ENCODE data around the gene SMAD2. TPM values are rescaled to one million over a fixed set of nuclear protein-coding genes. Genes with fewer than 3 reads are reported as not detected.

SMAD2 gene
- total and polyA plus RNA-seq, 4 experiments from 2014 or later = 88.5 to 131 (median 109) TPM

- POLR2A ChIA-PET (ENCODE audit: partially characterized antibody) = no interaction called here
- CTCF ChIA-PET (ENCODE audit: partially characterized antibody) = interaction anchor here (1.5 kb wide), 1 partner anchor 19 kb away, joined by 4 read pairs; no protein-coding TSS in a partner anchor
- H3K36me3 ChIP-seq (ENCODE audit: insufficient read depth, low read length) = no peaks in the 10 kb centered on the region
- Mint-ChIP-seq H3K36me3 (no peaks in the 10 kb centered on the region), H3K4me3 (no peak overlapping the region), H3K27ac (no peak overlapping the region), H3K4me1 (no peaks in the 10 kb centered on the region), H3K27me3 (peaks cover 10 to 22% of the 10 kb centered on the region in 2 donors), H3K9me3 (peaks cover 0 to 6% (median 2%) of the 10 kb centered on the region in 8 donors)
- intact Hi-C loops (cut with micrococcal nuclease) = no loop called here
- no peaks in the 10 kb centered on the region for H3K9me3 ChIP-seq (ENCODE audit: control insufficient read depth in 1 of 2, low read length in 2 of 2)
- DNase-seq = no peak
- H3K4me1 ChIP-seq (ENCODE audit: insufficient read depth, low read length) = no peaks in the 10 kb centered on the region
- no peak overlapping the region for H3K4me3 ChIP-seq (ENCODE audit: low read length in 2 of 2)
- no peak overlapping the region for H3K27ac ChIP-seq (ENCODE audit: low read depth, low read length)
- no peaks in the 10 kb centered on the region for H3K27me3 ChIP-seq (ENCODE audit: insufficient read depth, low read length)
Observed at GRCh38 chr18:47791461-47791985, 138.9 kb downstream of the SMAD2 start.

DNA sequence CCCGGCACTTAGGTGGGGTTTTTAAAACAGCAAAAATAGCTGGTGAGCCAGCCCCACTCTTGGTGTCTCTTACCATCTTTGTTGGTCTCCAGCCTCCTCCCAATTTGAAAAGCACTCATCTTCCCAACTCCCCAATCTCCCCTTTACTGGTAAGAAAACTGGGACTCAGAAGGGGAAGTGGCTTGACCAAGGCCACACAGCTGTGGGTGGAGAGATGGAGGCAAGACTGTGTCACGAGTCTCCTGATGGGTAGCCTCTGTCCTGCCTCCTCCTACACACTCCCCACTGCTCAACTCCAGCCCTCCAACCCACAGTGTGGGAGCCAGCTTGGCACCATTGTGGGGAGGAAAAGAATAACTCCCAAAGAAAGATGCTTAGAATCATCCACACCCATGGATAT lies 140.4 kb downstream of the SMAD2 start:
- POLR2A ChIA-PET (ENCODE audit: partially characterized antibody) = no interaction called here
- Mint-ChIP-seq H3K4me1 (no peaks in the 10 kb centered on the region), H3K9me3 (peaks cover 0 to 20% (median 12%) of the 10 kb centered on the region in 8 donors), H3K27ac (no peak overlapping the region), H3K4me3 (no peak overlapping the region), H3K36me3 (no peaks in the 10 kb centered on the region), H3K27me3 (peaks cover 10 to 24% of the 10 kb centered on the region in 2 donors)
- Histone ChIP-seq H3K27me3 (ENCODE audit: insufficient read depth, low read length) (no peaks in the 10 kb centered on the region), H3K4me1 (ENCODE audit: insufficient read depth, low read length) (no peaks in the 10 kb centered on the region), H3K36me3 (ENCODE audit: insufficient read depth, low read length) (no peaks in the 10 kb centered on the region), H3K9me3 (ENCODE audit: control insufficient read depth in 1 of 2, low read length in 2 of 2) (peaks cover 0 to under 1% of the 10 kb centered on the region in 2 donors), H3K27ac (ENCODE audit: low read depth, low read length) (no peak overlapping the region), H3K4me3 (ENCODE audit: low read length in 2 of 2) (no peak overlapping the region)
- intact Hi-C loops (cut with micrococcal nuclease) = no loop called here
- DNase-seq = no peak
- CTCF ChIA-PET (ENCODE audit: partially characterized antibody) = no interaction called here

GRCh38 chr18:47788621-47789020 lies 141.8 kb downstream of the SMAD2 start:
- Mint-ChIP-seq H3K36me3 (peaks cover 1 to 8% of the 10 kb centered on the region in 2 donors), H3K4me3 (no peak overlapping the region), H3K4me1 (no peaks in the 10 kb centered on the region), H3K27ac (no peak overlapping the region), H3K9me3 (peaks cover 0 to 34% (median 26%) of the 10 kb centered on the region in 8 donors), H3K27me3 (peaks cover 12 to 20% of the 10 kb centered on the region in 2 donors)
- no peak for DNase-seq
- ChIA-PET POLR2A (ENCODE audit: partially characterized antibody) (no interaction called here), CTCF (ENCODE audit: partially characterized antibody) (no interaction called here)
- no peaks in the 10 kb centered on the region for H3K27me3 ChIP-seq (ENCODE audit: insufficient read depth, low read length)
- H3K36me3 ChIP-seq (ENCODE audit: insufficient read depth, low read length) = no peaks in the 10 kb centered on the region
- H3K27ac ChIP-seq (ENCODE audit: low read depth, low read length) = no peak overlapping the region
- no peaks in the 10 kb centered on the region for H3K4me1 ChIP-seq (ENCODE audit: insufficient read depth, low read length)
- intact Hi-C loops (cut with micrococcal nuclease) = no loop called here
- H3K4me3 ChIP-seq (ENCODE audit: low read length in 2 of 2) = no peak overlapping the region
- H3K9me3 ChIP-seq (ENCODE audit: control insufficient read depth in 1 of 2, low read length in 2 of 2) = peaks cover 0 to 6% of the 10 kb centered on the region in 2 donors

- peaks cover 2 to 40% (median 30%) of the 10 kb centered on the region in 8 donors for H3K9me3 Mint-ChIP-seq
- Histone ChIP-seq H3K9me3 (ENCODE audit: control insufficient read depth in 1 of 2, low read length in 2 of 2) (peaks cover 0 to 6% of the 10 kb centered on the region in 2 donors), H3K36me3 (ENCODE audit: insufficient read depth, low read length) (no peaks in the 10 kb centered on the region), H3K27me3 (ENCODE audit: insufficient read depth, low read length) (no peaks in the 10 kb centered on the region), H3K4me3 (ENCODE audit: low read length in 2 of 2) (no peak overlapping the region), H3K4me1 (ENCODE audit: insufficient read depth, low read length) (no peaks in the 10 kb centered on the region), H3K27ac (ENCODE audit: low read depth, low read length) (no peak overlapping the region)
- intact Hi-C loops (cut with micrococcal nuclease) = no loop called here
- peaks cover 1 to 8% of the 10 kb centered on the region in 2 donors for H3K36me3 Mint-ChIP-seq
- POLR2A ChIA-PET (ENCODE audit: partially characterized antibody) = no interaction called here
- no peak overlapping the region for H3K4me3 Mint-ChIP-seq
- DNase-seq = no peak
- CTCF ChIA-PET (ENCODE audit: partially characterized antibody) = interaction anchor here (0.9 to 1.8 kb wide), 3 partner anchors 9 to 26 kb away, joined by 3 to 4 read pairs (median 3); no protein-coding TSS in a partner anchor
- H3K27ac Mint-ChIP-seq = no peak overlapping the region
- no peaks in the 10 kb centered on the region for H3K4me1 Mint-ChIP-seq
- H3K27me3 Mint-ChIP-seq = peaks cover 5 to 9% of the 10 kb centered on the region in 2 donors
Observed at GRCh38 chr18:47781561-47781960, 148.9 kb downstream of the SMAD2 start.

GRCh38 chr18:47780011-47780725 lies 150.3 kb downstream of the SMAD2 start:
- POLR2A ChIA-PET (ENCODE audit: partially characterized antibody) = no interaction called here
- Histone ChIP-seq H3K4me1 (ENCODE audit: insufficient read depth, low read length) (no peaks in the 10 kb centered on the region), H3K9me3 (ENCODE audit: control insufficient read depth in 1 of 2, low read length in 2 of 2) (peaks cover 0 to 6% of the 10 kb centered on the region in 2 donors), H3K27me3 (ENCODE audit: insufficient read depth, low read length) (no peaks in the 10 kb centered on the region), H3K4me3 (ENCODE audit: low read length in 2 of 2) (no peak overlapping the region), H3K36me3 (ENCODE audit: insufficient read depth, low read length) (no peaks in the 10 kb centered on the region), H3K27ac (ENCODE audit: low read depth, low read length) (no peak overlapping the region)
- intact Hi-C loops (cut with micrococcal nuclease) = no loop called here
- Mint-ChIP-seq H3K36me3 (peaks cover 1 to 8% of the 10 kb centered on the region in 2 donors), H3K4me3 (no peak overlapping the region), H3K27me3 (peaks cover 6 to 14% of the 10 kb centered on the region in 2 donors), H3K27ac (no peak overlapping the region), H3K9me3 (peaks cover 2 to 28% (median 22%) of the 10 kb centered on the region in 8 donors), H3K4me1 (no peaks in the 10 kb centered on the region)
- CTCF ChIA-PET (ENCODE audit: partially characterized antibody) = interaction anchor here (1.4 kb wide), 1 partner anchor 25 kb away, joined by 3 read pairs; no protein-coding TSS in a partner anchor
- DNase-seq = no peak

- H3K4me1 ChIP-seq (ENCODE audit: insufficient read depth, low read length) = no peaks in the 10 kb centered on the region
- Mint-ChIP-seq H3K36me3 (peaks cover 0 to 5% of the 10 kb centered on the region in 2 donors), H3K4me3 (no peak overlapping the region), H3K4me1 (no peaks in the 10 kb centered on the region), H3K9me3 (peaks cover 2 to 20% (median 15%) of the 10 kb centered on the region in 8 donors), H3K27ac (no peak overlapping the region), H3K27me3 (peaks cover 6 to 16% of the 10 kb centered on the region in 2 donors)
- no peak for DNase-seq
- H3K27me3 ChIP-seq (ENCODE audit: insufficient read depth, low read length) = no peaks in the 10 kb centered on the region
- peaks cover 0 to 3% of the 10 kb centered on the region in 2 donors for H3K9me3 ChIP-seq (ENCODE audit: control insufficient read depth in 1 of 2, low read length in 2 of 2)
- no peak overlapping the region for H3K4me3 ChIP-seq (ENCODE audit: low read length in 2 of 2)
- ChIA-PET CTCF (ENCODE audit: partially characterized antibody) (no interaction called here), POLR2A (ENCODE audit: partially characterized antibody) (no interaction called here)
- H3K27ac ChIP-seq (ENCODE audit: low read depth, low read length) = no peak overlapping the region
- intact Hi-C loops (cut with micrococcal nuclease) = no loop called here
- H3K36me3 ChIP-seq (ENCODE audit: insufficient read depth, low read length) = no peaks in the 10 kb centered on the region
Observed at GRCh38 chr18:47779381-47779780, 151.1 kb downstream of the SMAD2 start.

GRCh38 chr18:47777626-47778025 lies 152.8 kb downstream of the SMAD2 start:
- no peaks in the 10 kb centered on the region for H3K36me3 Mint-ChIP-seq
- ChIA-PET CTCF (ENCODE audit: partially characterized antibody) (interaction anchor here (0.6 to 1.4 kb wide), 2 partner anchors 29 to 1437 kb away, joined by 3 to 5 read pairs; no protein-coding TSS in a partner anchor), POLR2A (ENCODE audit: partially characterized antibody) (no interaction called here)
- no peak overlapping the region for H3K4me3 ChIP-seq (ENCODE audit: low read length in 2 of 2)
- peaks cover 0 to 4% (median 0%) of the 10 kb centered on the region in 4 donors for H3K4me1 Mint-ChIP-seq
- no peak for DNase-seq
- H3K9me3 Mint-ChIP-seq = peaks cover 0 to 7% (median 3%) of the 10 kb centered on the region in 8 donors
- H3K27ac ChIP-seq (ENCODE audit: low read depth, low read length) = no peak overlapping the region
- peaks cover 4% of the 10 kb centered on the region for H3K4me1 ChIP-seq (ENCODE audit: insufficient read depth, low read length)
- intact Hi-C loops (cut with micrococcal nuclease) = no loop called here
- H3K27ac Mint-ChIP-seq = no peak overlapping the region
- H3K27me3 Mint-ChIP-seq = peaks cover 3 to 16% of the 10 kb centered on the region in 2 donors
- no peaks in the 10 kb centered on the region for H3K36me3 ChIP-seq (ENCODE audit: insufficient read depth, low read length)
- H3K4me3 Mint-ChIP-seq = no peak overlapping the region
- no peaks in the 10 kb centered on the region for H3K27me3 ChIP-seq (ENCODE audit: insufficient read depth, low read length)
- no peaks in the 10 kb centered on the region for H3K9me3 ChIP-seq (ENCODE audit: control insufficient read depth in 1 of 2, low read length in 2 of 2)
